Lower leg skin (tissue), 4 donors: ENCODE data around the gene CA9. TPM values are rescaled to one million over a fixed set of nuclear protein-coding genes. Genes with fewer than 3 reads are reported as not detected.

Experiments
- DNase-seq, 2 donors: peaks; one replicate each; pipeline ENCODE4 v3.0.0-alpha.2; 2019; ENCODE audit warnings: low spot score in 2 of 2
- H3K4me3 ChIP-seq: fragments of 200-600 bp; sonication (generic); 2 replicates; pipeline ENCODE4 v1.5.1; 2017; ENCODE audit warnings: mild to moderate bottlenecking, low read depth; ENCODE audit not compliant: poor library complexity, severe bottlenecking
- CTCF ChIP-seq, 3 donors: fragments of 450-650 bp; IDR thresholded peaks; one replicate each; pipeline ENCODE4 v1.5.1; 2016; ENCODE audit warnings: antibody characterized with exemption in 3 of 3, mild to moderate bottlenecking in 3 of 3, moderate library complexity in 2 of 3
- POLR2A ChIP-seq, 2 donors: fragments of 450-650 bp; IDR thresholded peaks; one replicate each; pipeline ENCODE4 v1.6.1; 2016 to 2017; ENCODE audit warnings: antibody characterized with exemption in 2 of 2, mild to moderate bottlenecking in 1 of 2, moderate library complexity in 1 of 2
- WGBS, 2 donors: methylation state at CpG; one replicate each; pipeline ENCODE4 v1.1.5; 2018; 5-methylcytosine and 5-hydroxymethylcytosine counted together
- intact Hi-C: fragments of 100-400 bp; cut with DNase I; formaldehyde crosslinking; loops from one replicate; pipeline ENCODE4 v1.15.0; 2023; ENCODE audit warnings: low total_unique reads
- total RNA-seq, 4 donors: library from RNA; depleted of rRNA; stranded (reverse); fragments of >200 nt; gene quantifications; one replicate each; pipeline ENCODE4 v1.1.0, GENCODE V29; 2016

The CA9 gene
- total RNA-seq, 4 donors from 2014 or later, result 0.25 to 22.2 (median 4.2) TPM

- intact Hi-C loops, result no loop called here
- 90 to 91% methylated on average over 14 of the region's 14 CpGs for WGBS, 2 donors
- no peak for DNase-seq
- no peak overlapping the region for H3K4me3 ChIP-seq
- TF ChIP-seq CTCF (IDR thresholded peaks at IDR 0.05), result no peak
- no peak for TF ChIP-seq POLR2A (IDR thresholded peaks at IDR 0.05)
Measured at GRCh38 chr9:35717132-35717870, 43.6 kb downstream of the CA9 start.

- WGBS, 2 donors, result 86 to 88% methylated on average over 15 of the region's 15 CpGs
- TF ChIP-seq POLR2A (IDR thresholded peaks at IDR 0.05) (no peak), CTCF (IDR thresholded peaks at IDR 0.05) (no peak)
- no peak overlapping the region for H3K4me3 ChIP-seq
- no peak for DNase-seq
- intact Hi-C loops, result no loop called here
Measured at GRCh38 chr9:35718721-35719511, 45.2 kb downstream of the CA9 start.

- WGBS, 2 donors, result 96% methylated on average over 4 of the region's 4 CpGs
Measured at GRCh38 chr9:35719546-35719945, 45.8 kb downstream of the CA9 start.

GRCh38 chr9:35723426-35723825 is 49.7 kb downstream of the CA9 start:
- DNase-seq, result no peak
- TF ChIP-seq CTCF (IDR thresholded peaks at IDR 0.05) (no peak), POLR2A (IDR thresholded peaks at IDR 0.05) (no peak)
- intact Hi-C loops, result loop anchor here (10.0 kb wide), 1 partner anchor 49 kb away; the partner anchor contains the start of gene CA9
- WGBS, 2 donors, result 84 to 89% methylated on average over 2 of the region's 2 CpGs
- H3K4me3 ChIP-seq, result no peak overlapping the region

More at GRCh38 chr9:35719546-35719945, 45.8 kb downstream of the CA9 start:
- no peak overlapping the region for H3K4me3 ChIP-seq
- intact Hi-C loops, result no loop called here
- DNase-seq, result no peak
- no peak for TF ChIP-seq CTCF (IDR thresholded peaks at IDR 0.05)
- no peak for TF ChIP-seq POLR2A (IDR thresholded peaks at IDR 0.05)

- no peak for DNase-seq
- no peak overlapping the region for H3K4me3 ChIP-seq
- 93 to 97% methylated on average over 8 of the region's 8 CpGs for WGBS, 2 donors
- TF ChIP-seq CTCF (IDR thresholded peaks at IDR 0.05) (no peak), POLR2A (IDR thresholded peaks at IDR 0.05) (no peak)
- intact Hi-C loops, result loop anchor here (10.0 kb wide), 1 partner anchor 49 kb away; the partner anchor contains the start of gene CA9
Measured at GRCh38 chr9:35723908-35724307, 50.2 kb downstream of the CA9 start.
